Glutamatergic neuron (in vitro differentiated cells): ENCODE results near the gene RAPGEF5. TPM values are rescaled to one million over a fixed set of nuclear protein-coding genes. Genes with fewer than 3 reads are reported as not detected.

Experiments
- DNase-seq: peaks from one replicate; pipeline ENCODE4 v3.0.0; 2022
- H3K27ac Mint-ChIP-seq: one replicate; pipeline ENCODE4 v1.8.0; 2020; ENCODE audit warnings: mild to moderate bottlenecking, mixed read lengths, inconsistent platforms; ENCODE audit not compliant: unreplicated experiment
- H3K27me3 Mint-ChIP-seq: one replicate; pipeline ENCODE4 v1.8.0; 2020; ENCODE audit warnings: mild to moderate bottlenecking, moderate library complexity, mixed read lengths, inconsistent platforms; ENCODE audit not compliant: unreplicated experiment
- H3K36me3 Mint-ChIP-seq: one replicate; pipeline ENCODE4 v1.8.0; 2020; ENCODE audit warnings: mild to moderate bottlenecking, mixed read lengths, inconsistent platforms; ENCODE audit not compliant: unreplicated experiment
- H3K4me1 Mint-ChIP-seq: one replicate; pipeline ENCODE4 v1.8.0; 2020; ENCODE audit warnings: mild to moderate bottlenecking, low read depth, mixed read lengths, inconsistent platforms; ENCODE audit not compliant: unreplicated experiment
- H3K4me3 Mint-ChIP-seq: one replicate; pipeline ENCODE4 v1.8.0; 2020; ENCODE audit warnings: mild to moderate bottlenecking, mixed read lengths, inconsistent platforms; ENCODE audit not compliant: unreplicated experiment
- H3K9me3 Mint-ChIP-seq: one replicate; pipeline ENCODE4 v1.8.0; 2020; ENCODE audit warnings: mild to moderate bottlenecking, moderate library complexity, mixed read lengths, inconsistent platforms; ENCODE audit not compliant: unreplicated experiment
- total RNA-seq: library from RNA; stranded (reverse); fragmentation: NEBNext Ultra II Directional; extraction: Animal tissue kit (Norgen Biotek cat#: 25700); gene quantifications from one replicate; pipeline ENCODE4 v1.2.1, GENCODE V29; 2021; ENCODE audit not compliant: unreplicated experiment
- TF ChIP-seq, protein P1 (sequence below): fragments of 200-600 bp; sonication (generic); IDR thresholded peaks from one replicate; pipeline ENCODE4 v1.5.0; 2021; ENCODE audit not compliant: partially characterized antibody, unreplicated experiment

Gene RAPGEF5
- total RNA-seq, 1 donor from 2014 or later, result 169 TPM

DNA sequence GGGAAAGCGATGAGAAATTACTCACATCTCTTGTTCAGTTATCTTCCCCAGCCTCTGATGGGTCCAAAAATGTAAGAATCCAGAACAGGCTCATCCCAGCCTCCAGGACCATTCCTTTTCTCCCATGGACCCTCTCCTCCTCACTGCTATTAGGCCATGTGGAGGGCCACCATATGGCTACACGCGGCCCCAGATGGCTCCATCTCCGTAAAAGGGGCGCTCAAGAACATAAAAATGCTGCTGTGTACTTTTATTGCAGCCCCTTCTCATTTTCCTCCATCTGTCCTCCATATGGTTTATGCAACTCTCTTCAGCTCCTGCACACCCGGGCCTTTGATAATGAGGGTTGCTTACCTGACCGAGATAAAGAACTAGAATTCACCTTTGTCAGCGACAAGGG is 166.2 kb downstream of the RAPGEF5 start:
- H3K4me3 Mint-ChIP-seq, result peak overlapping the region; percentile 99
- TF ChIP-seq, protein P1, sequence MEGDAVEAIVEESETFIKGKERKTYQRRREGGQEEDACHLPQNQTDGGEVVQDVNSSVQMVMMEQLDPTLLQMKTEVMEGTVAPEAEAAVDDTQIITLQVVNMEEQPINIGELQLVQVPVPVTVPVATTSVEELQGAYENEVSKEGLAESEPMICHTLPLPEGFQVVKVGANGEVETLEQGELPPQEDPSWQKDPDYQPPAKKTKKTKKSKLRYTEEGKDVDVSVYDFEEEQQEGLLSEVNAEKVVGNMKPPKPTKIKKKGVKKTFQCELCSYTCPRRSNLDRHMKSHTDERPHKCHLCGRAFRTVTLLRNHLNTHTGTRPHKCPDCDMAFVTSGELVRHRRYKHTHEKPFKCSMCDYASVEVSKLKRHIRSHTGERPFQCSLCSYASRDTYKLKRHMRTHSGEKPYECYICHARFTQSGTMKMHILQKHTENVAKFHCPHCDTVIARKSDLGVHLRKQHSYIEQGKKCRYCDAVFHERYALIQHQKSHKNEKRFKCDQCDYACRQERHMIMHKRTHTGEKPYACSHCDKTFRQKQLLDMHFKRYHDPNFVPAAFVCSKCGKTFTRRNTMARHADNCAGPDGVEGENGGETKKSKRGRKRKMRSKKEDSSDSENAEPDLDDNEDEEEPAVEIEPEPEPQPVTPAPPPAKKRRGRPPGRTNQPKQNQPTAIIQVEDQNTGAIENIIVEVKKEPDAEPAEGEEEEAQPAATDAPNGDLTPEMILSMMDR, result no peak
- H3K27me3 Mint-ChIP-seq, result peaks cover 31% of the 10 kb centered on the region
- peak overlapping the region; percentile 100 for H3K27ac Mint-ChIP-seq
- H3K4me1 Mint-ChIP-seq, result peaks cover 53% of the 10 kb centered on the region
- H3K9me3 Mint-ChIP-seq, result peaks cover 38% of the 10 kb centered on the region
- H3K36me3 Mint-ChIP-seq, result peaks cover 5% of the 10 kb centered on the region
- peak; percentile 71 for DNase-seq

GRCh38 chr7:22189741-22190140 is 167.2 kb downstream of the RAPGEF5 start:
- H3K27me3 Mint-ChIP-seq, result peaks cover 31% of the 10 kb centered on the region
- peak overlapping the region; percentile 99 for H3K4me3 Mint-ChIP-seq
- H3K27ac Mint-ChIP-seq, result peak overlapping the region; percentile 100
- DNase-seq, result no peak
- peaks cover 38% of the 10 kb centered on the region for H3K9me3 Mint-ChIP-seq
- H3K4me1 Mint-ChIP-seq, result peaks cover 52% of the 10 kb centered on the region
- TF ChIP-seq, protein P1, result no peak
- H3K36me3 Mint-ChIP-seq, result peaks cover 5% of the 10 kb centered on the region

- DNase-seq, result no peak
- Mint-ChIP-seq H3K4me3 (peak overlapping the region; percentile 99), H3K27ac (peak overlapping the region; percentile 75)
Measured at GRCh38 chr7:22189230-22189629, 167.7 kb downstream of the RAPGEF5 start.

DNA sequence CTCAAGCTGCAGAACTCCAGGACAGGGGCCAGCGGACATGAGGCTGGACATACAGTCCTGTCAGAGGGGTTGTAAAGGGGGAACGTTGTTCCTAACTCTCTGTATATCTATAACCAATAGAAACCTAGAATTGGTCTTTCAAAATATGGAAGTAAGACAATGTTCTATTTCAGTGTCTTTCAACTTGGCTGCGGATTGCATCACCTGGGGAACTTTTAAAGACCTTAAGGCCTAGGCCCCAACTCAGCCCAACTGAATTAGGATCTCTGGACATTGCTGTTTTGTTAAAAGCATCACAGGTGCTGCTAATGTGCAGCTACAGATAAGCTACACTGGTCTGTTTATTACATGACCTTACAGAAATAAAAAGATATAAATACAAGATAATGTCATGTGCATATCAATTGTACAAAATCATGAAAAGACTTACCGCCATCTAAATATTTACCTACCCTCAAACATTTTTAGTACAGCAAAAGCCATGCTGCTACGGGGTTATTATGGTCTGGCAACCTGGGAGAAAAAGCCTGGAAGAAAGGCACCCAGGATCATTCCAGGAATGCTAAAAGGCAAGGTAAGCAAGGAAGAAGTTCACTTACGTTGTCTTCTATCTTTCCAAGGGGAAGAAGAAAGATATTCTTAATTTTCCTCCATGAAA is 169.1 kb downstream of the RAPGEF5 start:
- DNase-seq, result no peak
- TF ChIP-seq, protein P1, result no peak
- Mint-ChIP-seq H3K36me3 (peaks cover 5% of the 10 kb centered on the region), H3K27ac (no peak overlapping the region), H3K27me3 (peaks cover 22% of the 10 kb centered on the region), H3K4me3 (peak overlapping the region; percentile 99), H3K4me1 (peaks cover 48% of the 10 kb centered on the region), H3K9me3 (peaks cover 25% of the 10 kb centered on the region)

More at GRCh38 chr7:22189230-22189629, 167.7 kb downstream of the RAPGEF5 start:
- peaks cover 5% of the 10 kb centered on the region for H3K36me3 Mint-ChIP-seq
- peaks cover 38% of the 10 kb centered on the region for H3K9me3 Mint-ChIP-seq
- H3K27me3 Mint-ChIP-seq, result peaks cover 31% of the 10 kb centered on the region
- peaks cover 50% of the 10 kb centered on the region for H3K4me1 Mint-ChIP-seq
- TF ChIP-seq, protein P1, result no peak

GRCh38 chr7:22185559-22185958 is 171.4 kb downstream of the RAPGEF5 start:
- DNase-seq, result no peak
- Mint-ChIP-seq H3K36me3 (peaks cover 2% of the 10 kb centered on the region), H3K27me3 (peaks cover 10% of the 10 kb centered on the region), H3K4me1 (peaks cover 59% of the 10 kb centered on the region), H3K27ac (no peak overlapping the region), H3K4me3 (peak overlapping the region; percentile 70), H3K9me3 (peaks cover 8% of the 10 kb centered on the region)
- TF ChIP-seq, protein P1, result no peak
